Measurements from ENCODE around the gene NVL.

- no peak for TF ChIP-seq CTCF (conservative IDR thresholded peaks at IDR 0.05; ENCODE audit: low read length)
- TF ChIP-seq EZH2phosphoT487 (IDR thresholded peaks at IDR 0.05; ENCODE audit: borderline replicate concordance) = no peak
Observed at GRCh38 chr1:224196813-224197600, 133.0 kb downstream of the NVL start.

Measured in Loucy (cell line).